ENCODE measurements around the gene MAP7D2.

DNA sequence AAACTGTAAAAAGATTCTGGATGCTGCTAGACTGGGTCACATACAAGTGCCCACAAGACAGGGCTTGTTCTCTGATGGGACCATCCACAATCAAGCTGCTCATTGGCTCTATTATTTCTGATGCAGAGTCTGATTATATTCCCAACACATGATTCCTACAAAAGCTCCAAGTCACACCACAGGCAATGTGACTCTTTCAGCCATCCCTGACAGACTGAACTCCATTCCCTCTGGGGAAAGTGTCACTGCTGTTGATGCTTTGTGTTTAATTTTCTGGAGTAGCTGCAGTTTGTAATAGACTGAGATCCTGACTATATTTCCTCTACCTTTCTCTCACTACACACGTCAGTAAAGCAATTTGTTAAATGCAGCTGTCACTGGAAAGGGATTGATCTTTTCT, 70.5 kb downstream of the MAP7D2 start:
- no peak for TF ChIP-seq POLR2A (IDR thresholded peaks at IDR 0.05)
- TF ChIP-seq, protein P1, sequence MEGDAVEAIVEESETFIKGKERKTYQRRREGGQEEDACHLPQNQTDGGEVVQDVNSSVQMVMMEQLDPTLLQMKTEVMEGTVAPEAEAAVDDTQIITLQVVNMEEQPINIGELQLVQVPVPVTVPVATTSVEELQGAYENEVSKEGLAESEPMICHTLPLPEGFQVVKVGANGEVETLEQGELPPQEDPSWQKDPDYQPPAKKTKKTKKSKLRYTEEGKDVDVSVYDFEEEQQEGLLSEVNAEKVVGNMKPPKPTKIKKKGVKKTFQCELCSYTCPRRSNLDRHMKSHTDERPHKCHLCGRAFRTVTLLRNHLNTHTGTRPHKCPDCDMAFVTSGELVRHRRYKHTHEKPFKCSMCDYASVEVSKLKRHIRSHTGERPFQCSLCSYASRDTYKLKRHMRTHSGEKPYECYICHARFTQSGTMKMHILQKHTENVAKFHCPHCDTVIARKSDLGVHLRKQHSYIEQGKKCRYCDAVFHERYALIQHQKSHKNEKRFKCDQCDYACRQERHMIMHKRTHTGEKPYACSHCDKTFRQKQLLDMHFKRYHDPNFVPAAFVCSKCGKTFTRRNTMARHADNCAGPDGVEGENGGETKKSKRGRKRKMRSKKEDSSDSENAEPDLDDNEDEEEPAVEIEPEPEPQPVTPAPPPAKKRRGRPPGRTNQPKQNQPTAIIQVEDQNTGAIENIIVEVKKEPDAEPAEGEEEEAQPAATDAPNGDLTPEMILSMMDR (IDR thresholded peaks at IDR 0.05): no peak

All from ovary (tissue), 3 donors.